H1 (cell line): Measurements from ENCODE around the gene RAB34.
"Not testable (repeated sequence)": the region's sequence is repeated elsewhere in the genome, so short reads cannot be mapped to it uniquely, and the experiment has no call there.

Experiments
- CTCF ChIP-seq, 3 experiments: IDR thresholded peaks; 1 replicate in 2 of 3; 2 replicates in 1 of 3; pipeline versions ENCODE4 v1.5.1 to v1.6.1; 2011; ENCODE audit warnings: low read length in 3 of 3, mild to moderate bottlenecking in 3 of 3, inconsistent platforms in 2 of 3, low read depth in 1 of 3, moderate library complexity in 1 of 3; ENCODE audit not compliant: insufficient read depth in 1 of 3; ENCODE audit errors: control extremely low read depth in 1 of 3
- EZH2 ChIP-seq: fragments of 200-600 bp; sonication (generic); IDR thresholded peaks from 2 replicates; pipeline ENCODE4 v1.7.1; 2012; ENCODE audit warnings: low read depth, mild to moderate bottlenecking, moderate library complexity, low read length, inconsistent platforms; ENCODE audit not compliant: severe bottlenecking
- KDM5A ChIP-seq: fragments of 200-600 bp; IDR thresholded peaks from 2 replicates; pipeline ENCODE4 v1.7.1; 2012; ENCODE audit warnings: mild to moderate bottlenecking, low read length, inconsistent platforms, mixed read lengths
- MAFK ChIP-seq: IDR thresholded peaks from 2 replicates; pipeline ENCODE4 v1.6.1; 2012; ENCODE audit warnings: low read depth, mild to moderate bottlenecking, improper control_type of control experiment, low read length
- POLR2A ChIP-seq, 2 experiments: IDR thresholded peaks; 1 replicate in 1 of 2; 2 replicates in 1 of 2; pipeline ENCODE4 v1.6.1; 2011; ENCODE audit warnings: low read depth in 2 of 2, low read length in 2 of 2, mild to moderate bottlenecking in 2 of 2; ENCODE audit errors: control extremely low read depth in 1 of 2
- POLR2AphosphoS5 ChIP-seq: IDR thresholded peaks from 2 replicates; pipeline ENCODE4 v1.6.1; 2011; ENCODE audit warnings: low read depth, low read length
- RXRA ChIP-seq: IDR thresholded peaks from 2 replicates; pipeline ENCODE4 v1.6.1; 2011; ENCODE audit warnings: low read depth, mild to moderate bottlenecking, low read length, moderate library complexity; ENCODE audit not compliant: insufficient read depth
- SIX5 ChIP-seq: IDR thresholded peaks from 2 replicates; pipeline ENCODE4 v1.6.1; 2011; ENCODE audit warnings: mild to moderate bottlenecking, low read depth, low read length

- TF ChIP-seq CTCF (IDR thresholded peaks at IDR 0.05; ENCODE audit: control extremely low read depth in 1 of 3, insufficient read depth in 1 of 3, low read depth in 1 of 3, low read length in 3 of 3); EZH2; MAFK; SIX5; KDM5A; POLR2A (IDR thresholded peaks at IDR 0.05; ENCODE audit: control extremely low read depth in 1 of 2, low read depth in 2 of 2, low read length in 2 of 2); RXRA; POLR2AphosphoS5: not testable (repeated sequence)
Measured at GRCh38 chr17:28735913-28736769, 18.5 kb upstream of the RAB34 start.
